Body of pancreas (tissue), 4 donors: ENCODE results near the gene ERO1B.

ENCODE experiments used
- POLR2A ChIP-seq, 3 donors: fragments of 450-650 bp; IDR thresholded peaks; one replicate each; pipeline ENCODE4 v1.6.1; 2016; ENCODE audit warnings: antibody characterized with exemption in 3 of 3, mild to moderate bottlenecking in 2 of 3
- TF ChIP-seq, protein P1 (sequence below), 7 experiments: fragments of 450-650 bp in 4 of 7; fragments of 200-600 bp in 3 of 7; sonication (generic) in 3 of 7; IDR thresholded peaks; one replicate each; pipeline ENCODE4 v1.5.1; 2016 to 2019; ENCODE audit warnings: antibody characterized with exemption in 7 of 7

DNA sequence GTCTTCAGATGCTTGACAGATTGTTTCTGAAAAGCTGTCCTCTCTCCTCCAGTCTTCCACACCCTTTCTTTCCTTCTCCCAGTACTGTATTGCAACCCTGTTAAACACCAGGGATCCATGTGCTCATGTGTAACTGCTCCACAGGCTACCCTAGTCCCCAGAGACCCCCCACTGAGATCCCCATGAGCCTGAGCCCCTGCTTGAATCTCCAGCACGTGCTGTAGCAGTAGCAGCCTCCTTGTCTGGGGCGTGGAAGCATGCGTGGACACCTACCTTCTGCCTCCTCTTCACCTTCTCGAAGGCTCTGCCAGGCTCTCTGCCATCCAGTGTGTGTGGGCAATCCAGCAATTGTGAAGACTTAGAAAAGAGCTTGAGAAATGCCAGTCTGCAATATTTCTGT, 114.2 kb downstream of the ERO1B start:
- no peak for TF ChIP-seq POLR2A (IDR thresholded peaks at IDR 0.05)
- TF ChIP-seq, protein P1, sequence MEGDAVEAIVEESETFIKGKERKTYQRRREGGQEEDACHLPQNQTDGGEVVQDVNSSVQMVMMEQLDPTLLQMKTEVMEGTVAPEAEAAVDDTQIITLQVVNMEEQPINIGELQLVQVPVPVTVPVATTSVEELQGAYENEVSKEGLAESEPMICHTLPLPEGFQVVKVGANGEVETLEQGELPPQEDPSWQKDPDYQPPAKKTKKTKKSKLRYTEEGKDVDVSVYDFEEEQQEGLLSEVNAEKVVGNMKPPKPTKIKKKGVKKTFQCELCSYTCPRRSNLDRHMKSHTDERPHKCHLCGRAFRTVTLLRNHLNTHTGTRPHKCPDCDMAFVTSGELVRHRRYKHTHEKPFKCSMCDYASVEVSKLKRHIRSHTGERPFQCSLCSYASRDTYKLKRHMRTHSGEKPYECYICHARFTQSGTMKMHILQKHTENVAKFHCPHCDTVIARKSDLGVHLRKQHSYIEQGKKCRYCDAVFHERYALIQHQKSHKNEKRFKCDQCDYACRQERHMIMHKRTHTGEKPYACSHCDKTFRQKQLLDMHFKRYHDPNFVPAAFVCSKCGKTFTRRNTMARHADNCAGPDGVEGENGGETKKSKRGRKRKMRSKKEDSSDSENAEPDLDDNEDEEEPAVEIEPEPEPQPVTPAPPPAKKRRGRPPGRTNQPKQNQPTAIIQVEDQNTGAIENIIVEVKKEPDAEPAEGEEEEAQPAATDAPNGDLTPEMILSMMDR (IDR thresholded peaks at IDR 0.05): no peak
